IPS-NIHi7 (cell line): ENCODE measurements around the gene CHST9.

Experiments
- DNase-seq: peaks from one replicate; pipeline ENCODE4 v3.0.0; 2012; ENCODE audit warnings: mixed read lengths; ENCODE audit errors: extremely low spot score

CHST9 gene

DNA sequence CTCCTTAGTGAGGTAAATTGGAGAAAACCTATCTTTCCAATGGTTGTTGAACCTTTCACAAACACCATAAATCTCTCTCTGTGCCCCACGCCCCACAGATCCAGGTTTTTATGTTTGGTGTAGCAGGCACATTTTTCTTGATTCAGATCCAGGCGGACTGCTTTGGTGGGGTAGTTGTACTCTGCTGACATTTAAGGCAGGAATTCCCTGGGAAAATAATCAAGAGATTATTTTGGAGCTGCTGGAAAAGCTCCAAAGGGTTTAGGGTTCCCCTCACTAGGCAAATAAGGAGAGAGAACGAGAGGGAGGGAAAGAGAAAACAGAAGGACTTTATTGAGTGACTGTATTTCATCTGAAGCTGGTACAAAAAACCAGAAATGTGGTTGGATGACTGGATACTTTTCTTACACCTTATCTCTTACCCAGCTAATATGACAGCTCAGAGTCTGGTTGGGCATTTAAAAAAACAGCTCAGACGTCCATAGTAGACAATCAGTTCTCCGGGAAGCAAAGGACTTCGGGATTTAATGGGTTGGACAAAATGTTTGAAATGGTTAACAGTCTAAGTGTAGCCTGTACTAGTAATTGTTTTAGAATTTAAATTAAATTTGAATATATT, 316.0 kb downstream of the CHST9 start:
- no peak for DNase-seq

DNA sequence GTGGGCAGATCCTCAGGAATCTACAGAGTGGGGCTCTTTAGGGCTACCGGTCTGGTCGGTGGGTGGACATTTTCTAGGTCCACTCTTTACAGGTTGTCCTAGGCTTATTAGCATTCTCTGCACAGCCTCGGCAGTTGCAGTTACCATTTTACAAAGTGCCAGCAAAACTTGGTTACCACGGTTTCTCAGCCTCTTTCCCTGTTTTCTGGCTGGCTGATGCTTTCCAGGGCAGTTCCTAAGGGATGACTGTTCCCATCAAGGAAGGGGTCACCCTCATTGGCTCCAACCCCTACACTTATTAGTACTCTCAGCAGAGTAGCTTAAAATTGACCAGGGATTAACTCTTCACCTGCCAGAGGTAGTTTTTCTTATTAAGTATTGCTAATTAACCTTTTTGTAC, 317.6 kb downstream of the CHST9 start:
- no peak for DNase-seq

DNA sequence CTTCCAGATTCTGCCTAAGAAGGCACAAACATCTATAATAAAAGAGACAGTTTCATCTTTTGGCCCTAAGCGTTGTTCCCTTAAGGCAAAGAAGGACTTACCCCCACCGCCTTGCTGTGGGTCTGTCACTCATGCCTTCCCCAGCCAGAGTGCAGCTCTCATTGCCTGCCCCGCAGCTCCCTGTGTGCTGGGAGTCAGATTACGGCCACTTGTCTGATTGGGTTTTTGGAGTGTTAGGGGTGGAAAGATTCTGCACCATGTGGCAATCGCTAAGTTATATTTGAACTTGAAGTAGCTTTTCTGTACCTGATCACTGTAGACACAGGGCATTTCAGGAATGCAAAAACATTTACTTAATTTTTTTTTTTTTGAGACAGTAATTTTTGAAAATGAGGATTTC, 319.6 kb downstream of the CHST9 start, which contains the start of gene AQP4:
TSS of gene AQP4 (minus strand) at position 151 of the 400 bp plus-strand sequence. CDS start at position 133, 18 bp downstream.
- peak; percentile 35 for DNase-seq

DNA sequence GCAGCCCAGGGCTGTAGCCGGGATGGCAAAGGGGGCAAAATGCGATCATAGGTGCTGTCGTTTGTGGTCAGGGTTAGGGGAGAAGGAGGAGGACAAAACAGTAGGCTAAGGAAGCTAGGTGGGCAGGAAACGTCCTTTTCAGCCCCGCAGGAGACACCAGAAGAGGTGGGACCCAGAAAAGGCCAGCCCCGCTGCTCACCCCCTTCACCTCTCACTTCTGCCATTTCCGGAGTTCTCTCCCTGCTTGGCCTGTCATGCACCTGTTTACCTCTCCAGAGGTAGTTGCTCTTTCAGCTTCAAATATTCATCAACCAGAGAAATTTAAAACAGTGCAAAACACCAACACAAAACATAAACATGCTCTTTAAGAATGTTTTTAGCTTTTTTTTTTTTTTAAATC, 320.4 kb downstream of the CHST9 start:
- DNase-seq, result no peak

DNA sequence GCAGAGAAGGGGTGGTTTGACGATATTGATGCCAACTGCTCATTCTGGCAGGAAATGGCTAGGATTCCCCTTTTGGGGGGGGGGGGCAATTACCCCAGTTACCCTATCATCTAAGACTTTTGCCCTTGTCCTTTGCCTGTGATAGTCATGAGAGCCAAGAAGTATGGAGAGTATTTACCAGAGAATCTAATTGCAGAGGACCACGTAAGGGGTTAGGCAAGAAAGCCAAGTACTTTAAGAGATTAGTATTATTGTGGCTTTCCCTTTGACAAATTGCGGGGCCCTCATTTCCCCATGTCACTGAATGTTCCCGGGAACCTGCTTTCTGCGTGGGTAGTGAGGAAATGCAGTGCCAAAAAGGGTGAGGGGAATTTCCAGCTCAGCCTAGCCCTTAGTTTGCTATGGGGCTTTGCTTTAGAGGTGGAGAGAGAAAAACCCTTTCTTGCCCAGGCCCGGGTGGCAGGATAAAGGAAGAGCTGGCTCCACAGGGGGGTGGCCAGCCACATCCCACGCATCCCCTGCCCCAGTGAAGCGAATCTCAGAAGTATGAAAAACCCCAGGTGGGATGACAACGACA, 321.1 kb downstream of the CHST9 start:
- DNase-seq, result no peak

DNA sequence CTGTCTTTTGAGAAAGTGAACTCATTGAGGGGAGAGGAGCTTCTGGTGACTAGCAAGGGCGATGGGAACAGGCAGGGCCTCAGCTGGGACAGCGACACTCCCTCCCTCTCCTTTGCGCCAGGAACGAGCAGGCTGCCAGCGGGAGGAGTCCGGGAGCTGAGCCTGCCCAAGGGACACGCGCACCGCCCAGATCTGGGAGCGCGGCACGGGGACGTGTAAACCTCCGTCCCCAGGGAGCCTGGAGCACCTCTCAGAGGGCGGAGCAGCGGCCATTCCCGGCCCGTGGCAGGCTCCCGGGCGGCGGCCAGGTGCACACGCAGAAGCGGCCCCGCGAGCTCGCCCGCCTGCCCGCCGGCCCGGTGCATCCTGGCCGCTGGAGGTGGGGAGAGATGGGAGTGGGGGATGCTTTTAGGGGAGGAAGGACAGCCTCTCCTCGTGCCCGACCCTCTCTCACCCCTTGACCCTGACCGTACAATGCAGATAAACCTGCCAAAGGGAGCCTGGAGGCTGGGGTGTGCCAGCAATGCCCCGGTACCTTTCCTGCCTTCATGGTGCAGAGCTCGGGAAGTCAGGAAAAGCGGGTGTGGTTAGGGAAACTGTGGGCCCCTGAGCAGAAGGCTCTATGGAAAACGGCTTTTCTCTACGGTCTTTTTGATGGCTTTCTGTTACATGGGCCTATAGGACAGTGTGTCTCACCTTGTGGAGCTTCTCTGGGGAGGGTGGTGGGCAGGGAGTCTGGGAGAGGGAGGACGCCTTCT, 321.8 kb downstream of the CHST9 start:
- DNase-seq, result peak; percentile 72

DNA sequence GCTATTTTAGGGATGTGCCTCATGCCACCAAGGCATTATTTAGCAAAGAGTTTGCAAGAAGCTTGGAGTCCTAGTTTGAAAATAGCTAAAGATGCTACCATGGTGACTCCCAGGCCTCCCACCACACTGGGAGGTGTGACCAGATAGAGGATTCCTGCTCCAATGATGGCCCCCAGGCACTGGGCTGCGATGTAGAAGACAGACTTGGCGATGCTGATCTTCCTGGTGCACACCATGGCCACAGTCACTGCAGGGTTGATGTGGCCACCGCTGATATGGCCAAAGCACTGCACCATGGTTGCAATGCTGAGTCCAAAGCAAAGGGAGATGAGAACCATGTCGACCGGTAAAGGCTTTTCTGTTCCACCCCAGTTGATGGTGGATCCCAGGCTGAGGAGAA, 323.0 kb downstream of the CHST9 start:
- DNase-seq, result no peak
